ENCODE data around the gene ST8SIA4.

DNA sequence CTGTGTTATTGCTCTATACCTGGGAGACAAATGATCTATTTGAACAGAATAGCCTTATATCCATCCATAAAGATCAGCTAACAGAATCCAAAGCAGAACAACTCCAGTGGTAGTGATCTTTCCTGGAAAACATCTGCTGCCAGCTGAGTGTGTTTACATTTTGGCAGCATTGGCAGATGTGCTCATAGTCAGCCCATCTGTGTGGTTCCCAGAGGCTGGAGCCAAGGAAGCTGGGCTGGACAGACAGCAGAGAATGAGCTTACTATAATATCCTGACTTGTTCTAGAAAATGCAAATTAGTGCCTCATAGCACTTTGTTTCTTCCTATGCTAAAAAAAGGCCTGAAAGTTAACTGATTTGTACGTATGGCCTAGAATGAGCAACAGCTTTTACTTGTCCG, 99.7 kb downstream of the ST8SIA4 start:
- TF ChIP-seq EP300 (IDR thresholded peaks at IDR 0.05) (no peak), POLR2A (IDR thresholded peaks at IDR 0.05) (no peak)
- TF ChIP-seq, protein P1, sequence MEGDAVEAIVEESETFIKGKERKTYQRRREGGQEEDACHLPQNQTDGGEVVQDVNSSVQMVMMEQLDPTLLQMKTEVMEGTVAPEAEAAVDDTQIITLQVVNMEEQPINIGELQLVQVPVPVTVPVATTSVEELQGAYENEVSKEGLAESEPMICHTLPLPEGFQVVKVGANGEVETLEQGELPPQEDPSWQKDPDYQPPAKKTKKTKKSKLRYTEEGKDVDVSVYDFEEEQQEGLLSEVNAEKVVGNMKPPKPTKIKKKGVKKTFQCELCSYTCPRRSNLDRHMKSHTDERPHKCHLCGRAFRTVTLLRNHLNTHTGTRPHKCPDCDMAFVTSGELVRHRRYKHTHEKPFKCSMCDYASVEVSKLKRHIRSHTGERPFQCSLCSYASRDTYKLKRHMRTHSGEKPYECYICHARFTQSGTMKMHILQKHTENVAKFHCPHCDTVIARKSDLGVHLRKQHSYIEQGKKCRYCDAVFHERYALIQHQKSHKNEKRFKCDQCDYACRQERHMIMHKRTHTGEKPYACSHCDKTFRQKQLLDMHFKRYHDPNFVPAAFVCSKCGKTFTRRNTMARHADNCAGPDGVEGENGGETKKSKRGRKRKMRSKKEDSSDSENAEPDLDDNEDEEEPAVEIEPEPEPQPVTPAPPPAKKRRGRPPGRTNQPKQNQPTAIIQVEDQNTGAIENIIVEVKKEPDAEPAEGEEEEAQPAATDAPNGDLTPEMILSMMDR (IDR thresholded peaks at IDR 0.05): no peak

Measured in upper lobe of left lung (tissue), 4 donors.